GM18868 (cell line): Measurements from ENCODE around the gene USP14.

ENCODE experiments used
- ATAC-seq: cut with Tn5 transposase; IDR thresholded peaks from one replicate; pipeline ENCODE4 v1.9.1; 2021; ENCODE audit warnings: mild to moderate bottlenecking, moderate library complexity; ENCODE audit not compliant: unreplicated experiment

USP14 gene

DNA sequence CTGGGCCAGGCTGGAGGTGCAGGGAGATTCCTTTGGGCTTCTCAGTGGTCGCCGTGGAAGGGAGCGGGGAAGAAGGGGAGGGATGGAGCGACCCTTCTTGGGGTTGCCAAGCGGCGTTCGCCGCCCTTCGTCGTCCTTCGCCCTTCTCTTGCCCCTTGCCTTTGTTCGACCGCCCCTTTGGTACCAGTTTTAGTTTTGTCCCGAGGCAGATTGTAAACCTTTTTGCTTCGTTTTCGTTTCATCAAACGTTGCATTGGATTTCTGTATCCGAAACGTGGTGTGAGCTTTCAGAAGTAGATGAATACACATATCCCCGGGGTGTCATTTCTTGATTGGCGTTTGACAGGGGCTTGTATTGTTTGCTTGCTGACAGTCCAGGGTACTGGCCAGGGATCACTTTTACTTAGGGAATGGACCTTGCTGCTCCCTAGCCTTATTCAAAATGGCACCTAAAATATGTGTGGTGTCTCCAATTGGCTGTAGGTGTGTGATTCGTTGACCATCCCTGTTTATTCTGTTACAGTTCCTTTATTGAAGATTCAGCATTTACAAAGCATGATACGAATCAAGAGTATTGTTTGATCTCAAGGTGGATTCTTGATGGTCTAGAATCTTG is 788 bp downstream of the USP14 start:
- no peak for ATAC-seq

DNA sequence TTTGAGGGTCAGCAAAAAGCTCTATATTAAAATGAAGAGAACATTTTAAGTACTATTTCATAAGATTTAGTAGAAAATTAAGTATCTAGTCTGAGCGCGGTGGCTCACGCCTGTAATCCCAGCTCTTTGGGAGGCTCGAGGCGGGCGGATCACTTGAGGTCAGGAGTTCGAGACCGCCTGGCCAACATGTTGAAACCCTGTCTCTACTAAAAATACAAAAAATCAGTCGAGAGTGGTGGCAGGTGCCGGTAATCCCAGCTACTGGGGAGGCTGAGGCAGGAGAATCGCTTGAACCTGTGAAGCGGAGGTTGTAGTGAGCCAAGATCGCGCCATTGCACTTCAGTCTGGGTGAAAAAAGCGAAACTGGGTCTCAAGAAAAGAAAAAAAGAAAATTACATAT is 1.6 kb downstream of the USP14 start:
- ATAC-seq, result no peak

DNA sequence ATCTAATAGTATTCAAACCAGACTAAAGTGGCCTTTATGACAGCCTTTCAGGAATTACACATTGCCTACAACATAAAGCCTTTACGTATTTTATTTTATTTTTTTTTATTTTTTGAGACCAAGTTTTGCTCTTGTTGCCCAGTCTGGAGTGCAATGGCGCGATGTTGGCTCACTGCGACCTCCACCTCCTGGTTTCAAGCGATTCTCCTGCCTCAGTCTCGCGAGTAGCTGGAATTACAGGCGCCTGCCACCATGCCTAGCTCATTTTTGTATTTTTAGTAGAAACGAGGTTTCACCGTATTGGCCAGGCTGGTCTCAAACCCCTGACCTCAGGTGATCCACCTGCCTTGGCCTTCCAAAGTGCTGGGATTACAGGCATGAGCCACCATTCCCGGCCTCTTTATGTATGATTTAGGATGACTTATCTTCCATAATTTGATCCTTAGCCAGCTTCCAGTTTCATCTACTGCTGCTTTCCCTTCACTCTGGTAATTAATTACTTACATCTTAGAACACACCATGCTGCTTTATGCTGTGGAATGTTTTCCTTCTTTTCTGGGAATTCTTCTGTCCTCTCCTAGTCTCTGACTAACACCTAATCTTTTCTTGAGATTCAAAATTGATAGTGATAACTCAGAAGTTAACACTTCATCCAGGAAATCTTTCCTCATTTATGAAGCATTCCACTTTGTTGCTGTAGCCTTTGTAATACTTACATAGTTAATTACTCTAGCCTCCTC is 2.6 kb downstream of the USP14 start:
- no peak for ATAC-seq

DNA sequence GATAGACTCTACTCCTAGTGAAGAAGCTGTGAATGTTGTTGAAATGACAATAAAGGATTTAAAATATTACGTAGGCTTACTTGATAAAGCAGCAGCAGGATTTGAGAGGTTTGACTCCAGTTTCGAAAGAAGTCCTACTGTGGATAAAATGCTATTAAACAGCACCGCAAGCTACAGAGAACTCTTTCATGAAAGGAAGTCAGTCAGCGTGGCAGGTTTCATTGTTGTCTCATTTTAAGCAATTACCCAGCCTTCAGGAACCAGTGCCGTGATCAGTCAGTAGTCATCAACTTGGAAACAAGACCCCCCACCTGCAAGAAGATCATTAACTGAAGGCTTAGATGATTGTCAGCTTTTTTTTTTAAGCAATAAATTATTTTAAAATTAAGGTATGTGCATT is 14.0 kb downstream of the USP14 start:
- no peak for ATAC-seq

DNA sequence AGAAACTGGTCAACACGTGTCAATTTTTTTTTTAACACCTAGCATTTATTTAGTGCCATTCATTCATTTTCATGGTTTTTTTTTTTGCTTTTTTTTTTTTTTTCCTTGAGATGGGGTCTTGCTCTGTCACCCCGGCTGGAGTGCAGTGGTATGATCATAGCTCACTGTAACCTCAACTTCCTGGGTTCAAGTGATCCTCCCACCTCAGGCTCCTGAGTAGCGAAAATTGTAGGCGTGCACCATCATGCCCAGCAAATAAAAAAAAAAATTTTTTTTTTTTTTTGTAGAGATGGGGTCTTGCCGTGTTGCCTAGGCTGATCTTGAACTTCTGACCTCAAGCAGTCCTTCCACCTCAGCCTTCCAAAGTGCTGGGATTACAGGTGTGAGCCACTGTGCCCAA is 21.1 kb downstream of the USP14 start:
- no peak for ATAC-seq

DNA sequence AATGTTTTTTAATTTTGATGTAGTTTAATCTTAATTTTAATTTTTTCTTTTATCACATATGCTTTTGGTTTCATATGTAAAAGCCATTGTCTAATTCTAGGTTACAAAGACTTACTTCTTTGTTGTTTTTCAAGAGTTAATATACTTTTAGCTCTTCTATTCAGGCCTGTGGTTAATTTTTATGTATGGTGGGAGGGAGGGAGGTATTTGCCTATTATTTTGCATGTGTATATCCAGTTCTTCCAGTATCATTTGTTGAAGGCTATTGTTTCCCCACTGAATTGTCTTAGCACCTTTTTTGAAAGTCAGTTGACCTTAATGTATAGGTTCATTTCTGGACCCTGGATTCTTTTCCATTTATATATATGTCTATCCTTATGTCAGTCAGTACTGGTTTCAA is 23.4 kb downstream of the USP14 start:
- ATAC-seq, result no peak

DNA sequence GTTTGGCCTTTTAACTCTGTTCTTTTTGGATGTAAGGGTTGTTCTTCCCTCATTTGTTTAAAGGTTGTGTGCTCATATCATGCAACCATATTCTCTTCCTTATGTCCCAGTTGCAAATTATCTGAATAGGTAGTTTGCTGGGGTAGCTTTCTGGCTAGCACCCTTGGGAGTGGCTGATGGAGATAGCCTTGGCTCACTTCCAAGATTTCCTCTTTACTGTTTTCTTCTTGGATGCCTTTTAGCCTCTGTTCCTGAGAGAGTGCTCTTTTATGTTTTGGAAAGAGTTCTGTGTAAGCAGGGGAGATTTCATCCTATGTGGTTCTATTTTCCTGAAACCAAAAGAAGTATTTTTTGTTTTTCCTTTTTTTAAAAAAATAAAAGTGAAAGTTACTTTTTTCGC is 25.4 kb downstream of the USP14 start:
- no peak for ATAC-seq

DNA sequence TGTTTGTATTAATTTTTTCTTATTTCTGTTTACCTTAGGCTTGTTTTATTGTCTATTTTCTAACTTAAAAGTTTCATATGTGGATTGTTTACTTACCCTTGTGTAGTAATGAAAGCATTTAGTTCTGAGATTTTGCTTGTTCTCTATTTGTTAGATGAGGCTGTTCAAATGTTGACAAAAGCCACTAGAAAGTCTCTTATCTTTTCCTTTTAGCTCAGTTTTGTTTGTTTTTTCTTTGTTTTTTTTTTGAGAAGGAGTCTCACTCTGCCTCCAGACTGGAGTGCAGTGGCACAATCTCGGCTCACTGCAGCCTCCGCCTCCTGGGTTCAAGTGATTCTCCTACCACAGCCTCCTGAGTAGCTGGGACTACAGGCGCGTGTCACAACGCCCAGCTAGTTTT is 30.9 kb downstream of the USP14 start:
- ATAC-seq, result no peak

DNA sequence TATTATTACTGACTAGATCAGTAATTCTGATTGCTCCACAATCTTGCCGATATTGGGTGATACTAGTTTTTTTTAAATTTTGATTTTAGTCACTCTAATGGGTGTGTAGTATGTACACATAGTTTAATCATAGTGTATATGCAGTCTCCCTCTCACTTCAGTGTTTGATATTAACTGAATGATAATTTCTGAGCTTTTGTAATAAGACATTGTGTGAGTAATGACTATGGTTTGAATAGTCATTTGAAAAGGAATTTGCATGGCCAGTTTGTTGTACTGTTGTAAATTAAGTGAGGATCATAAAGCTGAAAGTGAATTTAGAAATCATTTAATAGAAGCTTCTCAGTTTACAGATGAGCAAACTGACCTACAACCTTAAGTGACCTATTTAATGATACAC is 33.4 kb downstream of the USP14 start:
- no peak for ATAC-seq

DNA sequence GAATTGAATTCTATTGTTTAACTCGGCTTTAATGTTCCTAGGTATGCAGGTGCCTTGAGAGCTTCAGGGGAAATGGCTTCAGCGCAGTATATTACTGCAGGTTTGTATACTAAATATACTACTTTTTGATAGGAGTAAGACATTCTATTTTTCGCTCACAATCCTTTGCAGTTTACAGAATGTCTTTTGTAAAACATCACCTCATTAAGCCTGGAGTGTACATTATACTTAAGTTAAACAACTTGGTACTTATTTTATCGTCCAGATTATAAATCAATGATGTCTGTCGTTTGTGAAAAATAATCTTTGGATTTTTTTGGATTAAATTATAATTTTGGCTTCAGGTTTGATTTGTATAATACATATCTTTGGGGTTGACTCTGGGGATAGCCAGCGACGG is 34.4 kb downstream of the USP14 start:
- no peak for ATAC-seq

DNA sequence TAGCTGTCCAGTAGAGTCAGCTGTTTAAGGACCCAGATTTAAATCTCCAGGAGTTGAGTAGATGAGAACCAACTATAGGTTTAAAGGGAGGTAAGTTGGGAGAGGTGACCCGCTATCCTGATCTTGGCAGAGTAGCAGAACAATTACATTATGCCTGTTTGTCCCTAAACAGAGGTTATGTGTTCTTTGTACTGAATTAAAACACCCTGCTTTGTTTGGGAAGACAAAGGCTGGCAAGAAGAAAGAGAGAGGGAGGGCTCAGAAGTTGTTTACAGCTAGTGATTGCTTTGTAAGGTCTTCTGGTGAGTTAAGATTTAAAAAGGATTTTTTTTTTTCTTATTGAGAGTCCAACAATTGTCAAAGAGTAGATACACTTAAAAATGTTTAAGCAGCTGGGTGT is 37.3 kb downstream of the USP14 start:
- ATAC-seq, result no peak

DNA sequence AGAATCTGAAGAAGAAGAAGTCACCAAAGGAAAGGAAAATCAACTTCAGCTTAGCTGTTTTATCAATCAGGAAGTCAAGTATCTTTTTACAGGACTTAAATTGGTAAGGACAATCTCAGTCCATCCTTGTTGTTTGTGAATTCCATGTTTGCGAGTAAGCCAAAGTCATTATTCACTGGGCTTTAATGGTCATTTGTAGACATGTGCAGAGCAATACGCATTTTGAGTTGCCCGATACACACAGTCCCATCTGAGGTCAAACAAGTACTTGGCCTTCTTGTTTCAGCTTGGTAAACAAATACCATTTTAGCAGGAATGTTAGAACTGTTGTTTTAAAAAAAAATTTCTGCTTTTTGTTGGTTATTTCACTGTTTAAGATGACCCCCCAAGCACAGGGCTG is 40.9 kb downstream of the USP14 start:
- no peak for ATAC-seq

DNA sequence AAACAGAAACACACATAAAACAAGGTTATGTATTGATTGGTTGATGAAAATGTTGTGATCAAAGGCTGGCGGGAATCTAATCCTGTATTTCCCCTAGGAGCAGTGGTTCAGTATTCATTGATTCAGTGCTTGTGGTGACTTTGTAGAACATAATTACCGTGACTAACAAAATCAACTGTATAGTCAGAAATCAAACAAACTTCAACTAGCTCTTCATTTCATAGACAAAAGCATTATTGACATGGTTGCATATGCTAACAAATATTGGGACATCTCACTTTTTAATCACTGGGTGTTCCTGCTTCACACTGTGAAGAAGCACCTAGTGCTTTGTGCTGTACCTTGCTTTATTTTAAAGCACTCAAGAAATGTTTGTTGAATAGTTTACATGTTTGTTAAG is 41.4 kb downstream of the USP14 start:
- no peak for ATAC-seq

DNA sequence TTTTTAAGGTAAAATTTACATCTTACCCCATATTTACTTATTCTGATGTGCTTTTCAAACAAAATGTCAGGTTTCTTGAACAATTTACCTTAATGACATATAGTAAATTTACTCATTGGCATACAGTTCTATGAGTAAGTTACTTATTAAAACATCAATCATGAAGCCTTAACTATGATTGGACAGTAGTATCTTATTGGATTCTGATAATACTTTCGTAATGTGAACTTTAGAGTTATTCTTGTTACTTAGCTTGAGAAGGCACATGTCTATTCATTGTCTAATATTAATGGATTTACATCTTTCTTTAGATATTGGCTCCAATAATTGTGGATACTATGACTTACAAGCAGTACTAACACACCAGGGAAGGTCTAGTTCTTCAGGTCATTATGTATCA is 51.7 kb downstream of the USP14 start:
- ATAC-seq, result no peak

DNA sequence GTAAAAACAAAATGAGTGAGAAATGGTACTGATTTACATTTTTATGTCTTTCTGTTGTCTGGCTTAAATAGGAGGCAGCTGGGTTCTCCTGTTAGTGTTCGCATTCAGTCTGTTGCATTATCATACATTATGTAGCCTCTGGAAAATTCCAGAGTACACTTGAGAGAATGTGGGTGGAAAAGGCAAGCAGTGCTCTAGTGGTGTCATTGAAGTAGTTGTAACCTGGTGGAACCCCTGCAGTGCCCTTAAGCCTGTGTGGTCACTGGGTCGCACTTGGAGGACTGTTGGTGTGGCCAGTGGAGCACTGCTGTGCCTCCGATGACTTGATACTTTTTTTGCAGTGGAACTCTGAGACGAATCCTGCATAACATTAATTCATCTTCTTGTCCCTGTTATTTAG is 52.4 kb downstream of the USP14 start:
- no peak for ATAC-seq

DNA sequence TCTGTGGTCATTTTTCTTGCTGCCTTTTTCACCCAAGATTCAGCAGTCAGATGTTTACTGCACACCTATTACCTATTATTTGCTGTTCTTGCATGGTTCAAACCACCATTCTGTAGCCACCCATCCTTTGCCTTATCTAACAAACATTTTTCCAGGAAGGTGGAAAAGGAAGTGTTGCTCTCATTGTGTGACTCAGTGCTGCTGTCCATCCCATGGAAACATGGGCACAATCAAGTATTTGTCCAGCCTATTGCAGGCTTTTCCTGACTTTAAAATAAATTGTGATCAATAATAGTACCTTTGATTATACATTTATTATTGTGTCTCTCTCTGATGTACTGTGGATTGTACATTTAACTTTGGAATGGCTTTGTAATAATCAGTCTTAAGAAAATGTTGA is 53.2 kb downstream of the USP14 start:
- ATAC-seq, result no peak

DNA sequence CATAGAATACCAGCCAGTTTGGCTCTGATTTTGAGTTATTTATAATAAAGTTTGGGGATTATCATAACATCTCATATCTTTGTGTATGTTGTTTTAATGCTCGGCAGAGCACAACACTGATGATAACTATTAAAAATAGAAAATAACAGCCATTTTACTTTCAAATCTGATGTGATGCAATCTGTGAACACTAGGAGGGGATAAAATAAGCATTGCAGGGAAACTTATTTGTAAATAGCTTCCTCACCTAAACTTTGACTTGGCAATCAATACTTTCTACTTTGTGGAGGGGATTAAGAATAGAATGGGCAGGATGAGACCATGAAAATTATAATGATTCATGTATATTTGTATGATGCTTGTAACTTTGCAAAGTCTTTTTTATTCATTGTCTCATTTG is 54.4 kb downstream of the USP14 start:
- no peak for ATAC-seq

DNA sequence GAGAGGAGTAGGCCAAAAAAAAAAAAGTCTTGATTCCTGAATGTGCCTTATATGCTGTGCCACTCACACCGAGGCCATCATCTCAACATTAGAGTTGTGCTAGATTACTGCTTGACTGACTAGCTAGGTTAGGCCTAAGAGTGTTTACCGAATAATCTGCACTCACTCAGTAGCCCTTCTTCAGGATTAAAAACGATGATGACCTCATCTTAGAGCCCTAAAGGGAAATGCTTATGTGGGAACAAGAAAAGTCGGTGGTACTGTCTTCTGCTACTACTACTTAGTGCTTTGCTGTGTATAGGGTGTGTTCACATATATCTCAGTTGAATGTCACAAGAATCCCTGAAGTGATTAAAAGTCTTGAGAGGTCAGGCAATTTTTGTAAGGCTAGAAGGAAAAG is 55.1 kb downstream of the USP14 start:
- ATAC-seq, result no peak

DNA sequence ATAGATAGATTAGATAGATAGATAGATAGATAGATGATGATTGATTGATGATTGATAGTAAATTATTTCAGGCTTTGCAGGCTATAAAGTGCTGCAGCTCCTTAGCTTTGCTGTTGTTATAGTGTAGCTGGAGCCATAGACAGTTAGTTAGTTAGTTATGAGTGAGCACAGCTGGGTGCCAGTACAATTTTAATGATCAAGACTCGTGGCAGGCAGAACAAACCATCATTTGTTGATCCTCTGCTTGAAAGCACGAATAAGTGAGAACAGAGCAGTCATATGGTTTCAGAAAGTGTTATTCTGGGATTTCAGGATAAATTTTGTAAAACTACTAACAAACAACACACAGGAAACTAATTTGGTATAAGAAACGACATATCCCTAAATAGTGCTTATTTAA is 55.6 kb downstream of the USP14 start:
- no peak for ATAC-seq

DNA sequence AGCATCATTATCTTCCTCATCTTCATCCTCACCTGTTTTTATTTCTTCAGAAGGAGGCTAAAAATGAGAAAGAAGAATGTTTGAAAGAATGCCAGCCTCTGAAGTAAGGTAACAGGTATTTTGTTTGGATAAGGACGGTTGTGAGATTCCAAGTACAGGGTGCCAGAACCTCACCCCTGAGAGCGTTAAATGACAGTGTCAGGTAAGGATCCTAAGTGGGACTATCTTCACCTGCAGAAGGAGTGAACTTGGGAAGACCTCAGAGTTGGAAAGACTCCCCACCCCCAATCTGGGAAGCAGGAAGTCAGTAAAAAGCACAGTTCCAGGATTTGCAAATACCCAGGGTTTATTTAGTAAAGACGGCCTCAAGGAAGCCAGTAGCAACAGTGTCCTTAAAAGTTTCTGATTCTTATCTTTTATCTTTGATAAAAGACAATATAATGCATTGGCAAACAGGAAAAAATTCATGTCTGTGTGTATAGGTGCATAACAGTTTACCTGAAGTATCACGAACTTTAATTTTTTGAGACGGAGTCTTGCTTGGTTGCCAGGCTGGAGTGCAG is 57.2 kb downstream of the USP14 start:
- ATAC-seq, result no peak

DNA sequence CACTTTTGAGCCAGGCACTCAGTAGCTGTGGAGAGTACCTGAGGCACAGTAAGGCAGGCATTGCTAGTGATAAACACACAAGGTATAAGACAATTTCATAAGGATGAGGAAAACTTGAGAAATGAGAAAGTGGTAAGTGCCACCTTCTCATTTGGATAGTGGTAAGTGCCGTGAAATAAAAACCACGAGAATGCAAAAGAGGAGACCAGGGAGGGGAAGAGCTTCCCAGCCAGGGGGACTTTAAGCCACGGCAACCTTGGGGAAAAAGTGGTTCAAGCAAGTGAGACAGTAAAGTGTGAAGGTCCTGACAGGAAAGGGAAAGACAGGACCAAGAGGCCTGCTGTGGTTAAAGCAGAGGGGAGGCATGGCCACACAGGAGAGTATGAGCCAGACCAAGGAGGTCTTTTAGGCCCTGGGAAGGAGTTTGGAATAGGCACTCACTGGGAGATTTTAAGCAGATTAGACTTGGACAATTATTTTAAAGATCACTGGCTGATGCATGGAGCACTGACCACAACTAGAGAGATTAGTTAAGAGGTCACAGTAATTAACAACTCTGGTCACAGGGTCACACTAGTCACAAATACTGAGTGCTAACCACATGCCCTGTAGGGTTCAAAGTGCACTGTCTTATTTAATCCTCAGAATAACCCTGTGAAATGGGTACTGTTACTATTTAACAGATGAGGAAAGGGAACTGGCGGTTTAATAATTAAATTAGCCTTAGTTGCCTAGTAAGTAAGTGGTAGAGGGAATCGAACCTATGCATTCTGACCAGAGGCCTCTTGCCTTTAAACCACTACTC is 59.4 kb downstream of the USP14 start:
- no peak for ATAC-seq

DNA sequence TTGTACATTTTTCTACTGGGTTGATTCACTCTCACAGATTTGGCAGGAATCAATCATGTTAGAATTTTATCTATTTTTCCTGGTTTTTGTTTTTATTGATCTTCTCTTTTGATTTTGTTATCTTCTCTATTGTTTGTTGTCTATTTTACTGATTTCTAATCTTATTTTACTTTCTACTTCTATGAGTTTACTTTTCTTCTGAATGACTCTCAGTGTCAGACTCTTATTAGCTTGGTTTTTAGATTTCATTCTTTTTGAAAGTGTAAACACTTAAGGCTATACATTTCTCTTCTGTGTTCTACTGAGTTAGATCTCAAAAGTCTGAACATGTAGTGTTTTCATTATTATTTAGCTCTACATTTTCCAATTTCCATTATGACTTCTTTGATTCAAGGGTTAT is 62.4 kb downstream of the USP14 start:
- no peak for ATAC-seq
